T47D (cell line): ENCODE results near the gene JAK1.

Source experiments
- DNase-seq, 2 experiments: peaks; one replicate each; pipeline versions ENCODE4 v3.0.0 to v3.0.0-alpha.2; 2011 to 2012; ENCODE audit warnings: low read depth in 1 of 2, low spot score in 1 of 2
- JUND ChIP-seq: IDR thresholded peaks from 2 replicates; pipeline ENCODE4 v1.6.1; 2012; ENCODE audit warnings: low read depth
- in situ Hi-C: cut with HindIII; loops from 2 replicates; pipeline ENCODE4 v1.10.0; 2016; ENCODE audit warnings: low sequenced_read_pairs, low pct_unique_long_range_greater_than_20kb

The JAK1 gene

DNA sequence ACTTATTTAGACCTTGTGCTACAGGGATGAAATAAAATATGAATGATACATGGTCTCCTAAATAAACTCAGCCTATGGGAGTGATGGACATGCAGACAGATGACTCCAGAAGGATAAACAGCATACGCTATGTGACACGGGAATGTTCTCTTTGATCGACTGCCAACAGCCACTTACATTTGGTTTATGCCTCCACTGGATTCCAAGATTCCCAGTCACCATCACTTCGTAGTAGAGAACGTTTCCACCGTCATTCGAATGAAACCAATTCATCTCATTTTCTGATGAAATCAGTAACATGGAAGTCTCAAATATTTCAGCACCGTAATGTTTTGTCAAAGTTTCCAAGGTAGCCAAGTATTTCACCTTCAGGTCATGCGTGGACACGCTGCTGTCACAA, 99.7 kb downstream of the JAK1 start:
- DNase-seq = no peak
- TF ChIP-seq JUND = no peak
- in situ Hi-C loops = no loop called here

DNA sequence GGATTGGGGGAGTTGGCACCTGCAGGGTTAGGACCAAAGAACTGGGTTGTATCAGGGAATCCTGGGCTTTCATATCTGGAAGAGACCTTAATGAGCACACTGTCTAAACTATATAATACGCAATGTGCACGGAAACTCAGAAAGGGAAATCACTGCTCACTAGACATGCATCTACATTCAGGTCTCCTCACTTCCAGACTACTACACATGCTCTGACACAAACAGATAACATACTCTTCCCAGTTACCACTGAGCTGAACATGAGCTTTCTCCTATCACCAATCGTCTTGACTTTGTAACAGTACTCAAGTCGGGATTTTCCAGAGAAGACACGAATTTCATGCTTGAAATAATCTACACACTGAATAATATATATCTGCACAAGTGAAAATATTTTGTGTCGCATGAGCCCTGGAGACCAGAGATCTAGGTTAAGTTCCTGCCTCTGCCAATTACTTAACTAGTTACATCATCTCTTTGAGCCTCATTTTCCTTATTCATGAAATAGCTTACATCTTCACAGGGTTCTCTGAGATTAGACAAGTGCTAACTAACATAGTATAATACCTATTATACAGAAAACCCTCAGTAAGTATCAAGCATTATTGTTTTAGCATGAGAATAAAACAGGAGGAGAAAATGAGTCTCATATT, 101.1 kb downstream of the JAK1 start:
- no peak for TF ChIP-seq JUND
- DNase-seq = no peak
- in situ Hi-C loops = no loop called here

DNA sequence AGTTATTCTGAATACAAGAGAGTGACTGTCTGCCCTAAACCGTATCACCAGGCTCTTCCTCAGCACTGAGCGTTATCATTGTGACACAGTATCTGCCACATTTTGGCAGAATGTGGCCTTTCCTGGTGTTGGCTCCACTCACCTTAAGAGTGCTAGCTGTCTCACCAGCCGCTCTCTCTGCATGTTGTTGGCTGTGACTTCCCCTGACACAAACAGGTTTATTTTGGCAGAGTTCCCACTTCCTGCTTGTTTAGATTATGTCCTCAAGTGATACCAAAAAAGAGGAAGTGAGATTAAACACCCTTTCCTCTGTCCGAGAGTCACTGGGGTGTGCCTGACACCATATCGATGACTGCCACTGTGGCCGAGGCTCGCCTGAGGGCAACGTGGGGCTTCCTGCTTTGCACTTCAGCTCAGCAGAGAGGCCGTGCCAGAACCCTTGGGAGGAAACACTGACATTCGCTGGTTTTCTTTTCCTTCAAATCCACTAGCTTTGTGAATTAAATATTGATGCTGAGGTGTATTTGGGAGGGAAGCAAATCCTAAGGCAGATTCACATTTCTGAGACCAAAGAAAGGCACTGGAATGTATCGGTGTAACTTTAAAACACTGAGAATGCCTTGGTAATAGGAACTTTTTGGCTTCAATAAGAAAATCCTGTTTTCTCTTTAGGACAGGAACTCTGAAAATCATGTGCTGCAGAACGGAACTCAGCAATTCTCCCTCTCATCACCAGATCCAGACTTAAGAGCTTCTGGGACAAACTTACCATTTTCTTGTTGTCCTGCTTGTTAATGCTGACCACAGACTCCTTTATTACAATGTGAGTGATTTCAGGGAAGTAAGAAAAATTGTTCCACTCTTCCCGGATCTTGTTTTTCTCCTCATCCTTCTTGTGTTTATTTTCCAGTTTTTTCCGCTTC, 102.1 kb downstream of the JAK1 start:
- no peak for TF ChIP-seq JUND
- DNase-seq = peak in 1 of 2 experiments; percentile 15
- in situ Hi-C loops = no loop called here

DNA sequence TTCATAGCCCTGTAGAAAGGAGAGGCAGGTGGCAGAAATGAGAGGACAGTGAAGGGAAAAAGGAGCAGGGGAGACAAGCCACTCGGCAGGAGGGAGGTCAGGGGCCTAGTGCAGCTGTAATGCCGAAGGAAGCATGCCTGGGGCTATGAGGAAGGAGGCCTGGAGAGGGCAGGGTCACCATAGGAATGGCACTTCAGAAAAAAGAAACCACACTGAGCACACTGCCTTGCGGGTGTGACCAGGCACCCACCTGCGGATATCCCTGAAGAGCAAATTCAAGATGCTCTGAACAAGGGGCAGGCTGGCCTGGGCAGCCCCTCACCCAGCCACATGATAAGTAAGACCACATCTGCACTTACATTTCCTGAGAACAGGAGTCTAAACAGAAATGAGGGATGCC, 104.7 kb downstream of the JAK1 start:
- DNase-seq = peak in 1 of 2 experiments; percentile 47
- in situ Hi-C loops = no loop called here
- TF ChIP-seq JUND = no peak

DNA sequence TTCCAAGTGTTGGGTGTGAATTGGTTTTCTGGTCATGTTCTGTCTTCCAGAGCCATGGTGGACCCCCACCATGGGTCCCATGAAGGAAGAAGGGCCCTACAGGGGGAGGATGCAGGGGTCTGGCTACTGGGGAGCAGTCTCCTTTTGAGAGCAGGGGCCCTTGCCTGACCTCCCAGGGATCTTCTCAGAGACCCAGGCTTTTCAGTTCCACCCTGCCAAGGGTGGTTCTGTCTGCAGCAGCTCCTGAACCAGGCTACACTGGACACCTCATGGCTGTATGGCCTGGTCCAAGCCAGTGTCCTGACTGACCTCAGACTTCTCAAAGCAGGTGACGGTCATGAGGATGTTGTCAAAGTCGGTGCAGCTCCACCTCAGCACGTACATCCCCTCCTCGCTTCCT, 109.0 kb downstream of the JAK1 start:
- in situ Hi-C loops = no loop called here
- no peak for DNase-seq
- TF ChIP-seq JUND = no peak

DNA sequence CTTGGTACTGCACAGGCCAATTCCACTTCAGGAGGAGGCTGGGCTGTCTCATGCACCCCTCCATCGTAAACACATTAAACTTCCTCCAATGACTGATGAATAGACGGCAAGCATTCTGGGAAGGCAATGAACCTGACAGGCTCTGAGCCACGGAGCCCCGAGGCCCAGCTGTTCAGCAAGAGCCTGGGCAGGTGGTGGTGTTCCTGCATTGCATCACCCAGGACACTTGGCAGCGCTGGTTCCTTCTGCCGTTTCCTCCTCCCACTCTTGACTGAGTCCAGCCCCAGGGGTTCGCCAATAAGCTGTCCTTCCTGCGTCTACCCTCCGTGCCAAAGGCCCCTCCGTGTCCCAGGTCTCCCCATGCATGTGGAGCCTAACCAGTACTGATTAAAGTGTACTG, 109.8 kb downstream of the JAK1 start:
- DNase-seq = peak in 1 of 2 experiments; percentile 55
- no peak for TF ChIP-seq JUND
- in situ Hi-C loops = no loop called here

DNA sequence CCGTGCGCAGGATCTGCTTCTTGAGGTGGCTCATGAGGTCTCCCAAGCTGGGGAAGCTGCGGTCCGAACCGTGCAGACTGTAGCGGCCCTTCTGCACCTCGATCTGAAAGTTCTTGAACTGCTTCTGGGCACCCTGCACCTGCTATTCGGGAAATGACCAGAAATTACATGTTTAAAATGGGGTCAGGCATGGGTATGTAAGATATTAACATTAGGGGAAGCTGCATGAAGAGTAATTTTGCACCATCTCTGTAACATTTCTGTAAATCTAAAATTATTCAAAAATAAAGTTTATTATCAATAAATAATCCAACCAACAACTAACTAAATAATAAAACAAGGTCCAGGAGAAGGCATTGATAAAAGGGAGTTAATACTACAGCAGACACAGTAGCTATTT, 110.8 kb downstream of the JAK1 start:
- in situ Hi-C loops = no loop called here
- TF ChIP-seq JUND = no peak

DNA sequence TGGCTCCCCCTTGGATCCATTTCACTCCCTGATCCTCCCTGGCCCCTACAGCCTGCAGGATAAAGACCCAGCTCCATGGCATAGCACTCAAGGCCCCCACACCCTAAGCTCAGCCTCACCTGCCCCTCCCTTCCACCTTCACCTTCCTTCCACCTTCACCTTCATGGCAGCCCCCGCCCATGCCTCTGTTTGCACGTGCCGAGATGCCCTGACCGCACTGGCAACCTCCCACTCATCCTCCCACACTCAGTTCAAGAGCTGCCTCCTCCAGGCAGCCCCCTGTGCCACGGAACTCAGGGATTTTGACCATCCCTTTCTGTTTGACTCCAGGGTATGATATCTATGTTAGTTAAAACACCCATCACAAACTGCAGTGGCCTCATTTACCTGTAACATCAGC, 111.7 kb downstream of the JAK1 start:
- no peak for TF ChIP-seq JUND
- in situ Hi-C loops = no loop called here
- no peak for DNase-seq

More for the DNA sequence above, 110.8 kb downstream of the JAK1 start:
- no peak for DNase-seq

DNA sequence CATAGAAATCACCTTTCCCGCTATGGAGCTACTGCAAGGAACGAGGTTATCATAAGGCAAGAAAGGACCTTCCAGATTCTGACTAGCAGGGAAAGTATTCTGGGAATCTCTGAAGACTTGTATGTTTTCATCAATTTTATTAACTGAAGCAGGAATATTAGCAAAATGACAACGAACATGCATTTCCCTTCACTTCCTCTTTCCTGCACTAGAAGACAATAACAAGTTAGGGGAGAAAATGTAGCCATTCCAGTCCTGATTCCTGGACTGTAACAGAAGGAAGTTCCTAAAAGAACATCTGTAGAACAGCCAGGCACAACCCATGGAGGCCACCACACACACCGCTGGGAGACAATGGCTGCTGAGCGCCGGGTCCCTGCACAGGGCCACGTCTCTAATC, 114.7 kb downstream of the JAK1 start:
- no peak for TF ChIP-seq JUND
- in situ Hi-C loops = no loop called here

DNA sequence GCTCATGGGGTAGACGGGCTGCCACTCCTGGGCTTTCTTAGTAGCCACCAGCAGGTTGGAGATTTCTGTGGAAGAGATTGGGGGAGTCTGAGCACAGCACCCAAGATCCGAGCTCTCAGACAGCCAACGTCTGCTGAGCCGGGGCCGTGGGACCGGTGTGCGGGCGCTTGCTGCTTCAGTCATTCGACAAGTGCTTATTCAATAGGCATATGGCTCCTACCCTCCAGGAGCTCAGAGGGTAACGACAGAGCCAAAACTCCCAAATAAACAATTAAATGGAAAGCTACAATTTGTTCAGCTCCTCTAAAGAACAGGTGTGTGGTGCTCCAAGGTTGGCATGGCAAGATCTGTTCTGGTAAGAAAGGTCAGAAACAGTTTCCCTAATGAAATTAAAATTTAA, 115.5 kb downstream of the JAK1 start:
- no peak for TF ChIP-seq JUND
- in situ Hi-C loops = no loop called here
- DNase-seq = no peak

More for the DNA sequence above, 114.7 kb downstream of the JAK1 start:
- DNase-seq = no peak

DNA sequence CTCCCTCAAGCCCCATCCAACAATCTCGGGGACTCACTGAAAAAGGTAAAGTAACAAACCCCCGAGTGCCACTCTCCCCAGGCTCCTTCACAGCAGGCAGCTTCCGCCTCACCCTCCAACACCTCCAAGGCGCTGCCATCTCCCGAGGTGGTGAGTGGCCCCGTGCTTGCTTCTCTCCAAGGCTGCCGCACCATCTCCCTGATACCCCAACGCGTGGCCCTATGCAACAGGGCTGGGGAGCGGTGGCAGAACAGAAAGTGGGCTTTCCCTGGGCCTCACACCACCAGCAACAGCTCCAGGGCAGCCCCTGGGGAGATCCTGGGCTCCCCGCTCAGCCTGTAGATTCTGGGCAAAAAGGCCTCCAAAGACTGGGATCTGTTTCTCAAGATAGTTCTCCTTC, 116.4 kb downstream of the JAK1 start:
- DNase-seq = no peak
- TF ChIP-seq JUND = no peak
- in situ Hi-C loops = no loop called here

DNA sequence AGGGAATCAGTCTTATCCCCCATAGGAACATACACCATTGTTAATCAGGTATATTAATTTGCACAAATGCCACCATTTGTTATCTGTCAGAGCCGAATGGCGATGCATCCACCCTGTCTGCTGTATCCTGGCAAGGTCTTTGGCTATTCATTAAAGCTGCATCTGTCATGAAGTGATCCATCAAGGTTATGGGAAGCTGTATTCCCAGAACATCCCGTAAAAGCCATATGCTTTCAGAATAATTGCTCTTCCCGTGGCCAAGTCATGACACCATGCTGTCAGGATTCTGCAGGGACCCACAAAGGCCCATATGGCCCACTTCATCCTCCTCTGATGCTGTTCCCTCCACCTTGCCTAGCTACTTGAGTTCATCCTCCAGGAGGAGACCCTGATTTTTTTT, 117.5 kb downstream of the JAK1 start:
- in situ Hi-C loops = no loop called here
- no peak for TF ChIP-seq JUND
- no peak for DNase-seq

DNA sequence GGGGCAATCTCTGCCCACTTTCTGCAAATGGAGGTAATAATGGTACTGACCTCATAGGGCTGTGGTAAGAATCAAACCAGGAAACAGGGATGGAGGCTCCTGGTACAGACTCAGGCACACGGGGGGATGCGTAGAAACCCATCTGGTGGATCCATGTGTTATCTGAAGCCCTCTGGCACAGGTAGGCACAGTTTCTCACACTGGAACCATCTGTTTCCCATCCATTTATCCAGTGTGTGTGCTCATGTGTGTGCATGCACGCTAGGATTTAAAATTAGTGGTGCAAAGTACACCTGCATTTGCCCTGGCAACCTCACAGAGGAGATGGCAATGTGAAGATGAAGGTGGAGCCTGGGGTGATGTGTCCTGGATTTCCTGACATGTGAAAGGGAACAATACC, 118.2 kb downstream of the JAK1 start:
- DNase-seq = no peak
- no peak for TF ChIP-seq JUND
- in situ Hi-C loops = no loop called here
